GM18502 (cell line): ENCODE data around the gene EVC2.

Experiments used
- ATAC-seq: cut with Tn5 transposase; IDR thresholded peaks from one replicate; pipeline ENCODE4 v1.9.1; 2021; ENCODE audit warnings: mild to moderate bottlenecking; ENCODE audit not compliant: unreplicated experiment, poor library complexity

Gene EVC2

DNA sequence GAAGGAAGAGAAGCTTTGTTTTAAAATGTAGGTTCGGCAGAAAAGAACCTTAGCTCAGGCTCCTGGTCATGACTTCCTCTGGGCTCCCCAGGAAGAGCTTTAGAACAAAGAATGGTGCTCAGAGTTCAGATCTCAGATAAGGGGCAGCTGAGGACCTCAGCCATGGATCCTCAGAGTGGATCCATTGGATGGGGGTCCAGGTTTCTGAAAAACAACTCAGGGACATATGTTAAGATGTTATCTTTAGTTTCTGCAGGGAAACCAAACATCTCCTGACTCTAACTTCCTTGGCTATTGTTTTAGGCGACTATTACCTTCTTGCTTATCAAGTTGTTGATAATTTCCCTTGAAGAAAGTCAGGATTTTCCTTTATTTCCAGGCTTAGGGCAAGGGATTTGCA, 8.0 kb upstream of the EVC2 start:
- ATAC-seq: no peak

DNA sequence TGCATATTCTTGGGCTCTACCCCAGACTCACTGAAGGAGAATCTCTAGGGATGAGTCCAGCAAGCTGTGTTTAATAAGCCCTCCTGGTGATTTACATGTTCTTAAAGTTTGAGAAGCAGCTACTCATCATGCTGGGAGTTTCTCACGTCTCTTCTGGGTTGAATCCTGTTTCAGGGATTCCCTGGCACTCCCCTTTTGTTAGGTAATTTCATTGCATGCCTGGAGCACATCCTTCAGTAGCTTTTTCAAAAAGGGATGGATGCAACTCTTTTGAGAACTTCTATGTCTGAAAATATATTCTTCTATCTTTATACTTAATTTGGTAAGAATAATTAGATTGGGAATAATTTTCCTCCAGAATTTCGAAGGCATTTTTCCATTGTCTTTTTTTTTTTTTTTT, 7.0 kb upstream of the EVC2 start:
- no peak for ATAC-seq

DNA sequence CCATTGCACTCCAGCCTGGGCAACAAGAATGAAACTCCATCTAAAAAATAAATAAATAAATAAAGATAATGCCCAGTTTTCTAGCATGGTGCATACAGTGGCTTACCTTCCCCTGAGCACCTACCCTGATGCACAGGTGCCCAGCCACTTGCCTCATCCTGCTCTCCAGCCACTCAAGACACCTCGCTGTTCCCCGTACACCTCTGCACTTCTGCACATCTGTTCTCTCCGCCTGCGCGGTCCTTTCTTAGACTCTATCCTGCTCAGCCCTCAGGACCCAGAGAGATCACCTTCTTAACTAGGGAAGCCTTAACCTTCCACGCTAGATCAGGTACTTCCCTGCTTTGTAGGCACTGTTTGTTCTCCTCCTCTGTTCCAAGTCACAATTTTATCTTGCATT, 5.5 kb upstream of the EVC2 start:
- no peak for ATAC-seq

DNA sequence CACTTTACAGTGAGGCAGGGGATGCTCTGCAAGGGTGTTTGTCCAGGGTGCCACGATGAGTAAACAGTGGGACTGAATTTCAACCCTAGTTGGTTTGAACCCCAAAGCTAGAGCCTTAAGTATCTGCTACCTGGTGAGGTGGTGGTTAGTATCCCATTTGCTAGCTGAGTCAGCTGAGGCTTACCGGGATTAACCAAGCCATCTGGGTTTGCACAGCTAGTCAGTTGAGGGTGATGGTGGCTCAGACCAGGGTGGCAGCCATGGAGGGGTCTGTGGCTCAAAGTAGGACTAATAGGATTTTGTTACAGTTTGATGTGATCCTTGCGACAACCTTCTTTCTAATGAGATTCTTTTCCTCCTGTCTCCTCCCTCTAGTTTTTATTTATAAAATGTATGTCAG, 4.6 kb upstream of the EVC2 start:
- no peak for ATAC-seq

DNA sequence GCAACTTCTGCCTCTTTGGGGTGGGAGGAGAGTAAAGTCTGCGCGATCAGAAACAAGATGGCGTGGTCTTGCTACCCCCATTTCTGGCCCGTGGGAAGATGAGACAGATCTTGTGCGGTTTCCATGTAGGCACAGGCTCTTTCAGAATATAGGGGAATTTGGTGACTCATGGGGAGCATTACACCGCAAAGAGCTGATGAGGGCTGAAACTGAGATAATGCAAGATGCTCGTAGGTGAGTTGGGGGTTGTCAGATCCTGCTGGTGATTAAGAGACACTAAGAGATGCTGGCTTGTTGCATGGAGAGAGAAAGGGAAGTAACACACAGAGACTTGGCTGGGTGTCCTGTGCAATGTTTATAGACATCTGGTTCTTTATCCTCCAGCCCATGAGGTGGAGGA, 4.2 kb upstream of the EVC2 start:
- ATAC-seq: peak; percentile 52

DNA sequence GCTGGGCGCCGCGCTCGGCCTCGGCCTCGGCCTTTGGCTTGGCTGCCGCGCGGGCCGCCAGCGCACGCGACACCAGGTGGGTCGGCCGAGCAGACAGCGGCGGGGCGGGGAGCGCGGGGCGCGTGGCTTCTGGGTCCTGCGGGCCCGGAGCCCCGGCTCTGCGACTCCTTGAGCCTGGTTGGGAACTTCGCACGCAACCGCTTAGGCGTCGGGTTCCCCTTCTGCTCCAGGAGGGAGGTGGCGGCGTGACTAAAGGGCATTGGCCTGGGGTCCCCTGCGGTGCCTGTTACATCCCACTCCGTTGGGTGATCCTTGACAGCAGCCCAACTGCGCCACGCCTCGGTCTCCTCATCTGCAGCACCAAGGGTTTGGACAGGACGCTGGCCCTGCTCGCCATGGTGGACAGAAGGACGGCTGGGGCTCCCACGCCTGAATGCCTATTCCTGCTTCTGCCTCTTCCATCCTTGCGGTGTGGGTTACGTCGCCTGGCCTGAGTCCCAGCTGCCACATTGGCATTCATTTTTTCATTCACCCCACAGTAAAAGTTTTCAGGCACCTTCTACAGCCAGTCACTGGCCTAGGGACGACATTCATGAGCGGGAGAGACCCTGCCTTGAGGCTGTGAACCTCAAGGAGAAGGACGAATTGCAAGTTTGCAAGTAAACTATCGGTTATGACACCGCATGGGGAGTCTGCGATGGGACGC, 3.3 kb upstream of the EVC2 start:
- no peak for ATAC-seq

DNA sequence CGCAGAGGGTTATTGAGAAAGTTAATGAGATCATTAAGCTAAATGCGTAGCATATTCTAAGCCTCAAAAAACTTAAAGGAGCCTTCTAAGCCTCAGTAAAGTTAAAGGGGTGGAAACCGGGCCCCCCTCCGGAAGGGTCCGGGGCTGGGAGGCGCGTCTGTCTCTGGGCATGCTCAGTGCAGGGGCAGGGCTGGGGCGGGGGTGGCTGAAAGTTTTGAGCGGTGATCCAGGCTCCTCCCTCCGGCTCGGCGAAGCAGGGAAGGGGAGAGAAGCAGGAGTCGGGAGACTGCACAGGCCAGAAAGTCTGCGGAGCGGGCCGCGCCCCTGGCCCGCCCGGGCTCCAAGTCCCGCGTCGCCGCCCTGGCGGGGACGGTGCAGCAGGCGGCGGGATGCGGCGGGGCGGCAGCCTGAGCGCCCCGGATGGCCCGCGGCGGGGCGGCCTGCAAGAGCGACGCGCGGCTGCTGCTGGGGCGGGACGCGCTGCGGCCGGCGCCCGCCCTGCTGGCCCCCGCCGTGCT, 2.7 kb upstream of the EVC2 start, which contains the start of gene EVC:
TSS of gene EVC (plus strand) at position 241 of the 518 bp plus-strand sequence. CDS start at position 421, 180 bp downstream.
- peak; percentile 45 for ATAC-seq

DNA sequence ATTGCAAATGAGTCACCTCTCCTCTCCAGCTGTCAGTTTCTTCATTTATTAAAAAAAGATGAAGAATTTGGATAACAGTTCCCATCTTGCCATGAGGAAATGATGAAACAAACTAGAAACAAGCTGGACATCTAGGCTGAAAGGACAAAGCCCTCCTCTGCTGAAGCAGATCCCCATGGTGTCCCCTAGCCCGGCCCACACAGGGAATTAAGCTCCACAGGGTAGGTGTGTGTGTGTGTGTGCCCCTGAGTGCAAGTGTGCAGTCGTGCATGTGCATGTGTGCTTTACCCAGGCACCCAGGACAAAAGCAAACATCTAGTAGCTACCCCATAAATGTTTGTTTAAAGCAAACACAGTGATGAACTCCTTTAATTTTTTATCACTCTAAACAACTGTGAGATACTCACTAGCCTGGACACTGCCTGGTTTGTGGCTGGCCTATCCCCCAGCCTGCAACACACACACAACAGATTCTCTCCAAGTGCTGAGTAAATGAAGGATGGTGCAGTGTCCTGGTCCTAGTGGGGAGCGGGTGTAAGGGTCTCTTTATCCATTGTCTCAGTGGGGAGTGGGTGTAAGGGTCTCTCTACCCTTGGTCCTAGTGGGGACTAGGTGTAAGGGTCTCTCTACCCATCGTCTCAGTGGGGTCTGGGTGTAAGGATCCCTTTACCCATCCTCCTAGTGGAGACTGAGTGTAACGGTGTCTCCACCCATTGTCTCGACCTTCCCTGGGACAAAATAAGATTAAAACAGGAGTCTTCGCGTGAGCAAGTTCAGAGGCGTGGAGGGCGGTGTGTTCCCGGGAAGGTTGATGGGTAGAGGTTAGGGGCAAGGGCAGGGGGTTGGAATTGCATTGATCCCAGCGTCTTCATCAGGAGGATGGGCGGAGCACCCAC, 2.0 kb upstream of the EVC2 start:
- ATAC-seq: no peak

DNA sequence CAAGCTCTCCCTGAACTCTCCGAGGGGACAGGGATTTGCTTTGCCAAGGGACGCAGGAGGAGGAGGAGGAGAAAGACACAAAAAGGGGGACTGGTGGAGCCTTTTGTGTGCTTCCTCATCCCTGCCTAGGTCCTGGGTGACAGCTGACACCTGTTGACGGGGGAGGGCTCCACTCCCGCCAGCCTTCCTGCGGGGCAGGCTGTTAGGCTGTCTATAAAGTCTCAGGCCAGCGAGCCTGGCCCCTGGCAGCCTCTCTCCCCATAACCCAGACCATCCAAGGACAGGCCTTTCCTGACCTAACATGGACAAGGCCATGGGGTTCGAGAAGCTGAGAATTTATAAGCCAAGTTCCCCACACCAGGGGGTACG, 832 bp upstream of the EVC2 start:
- ATAC-seq: no peak

DNA sequence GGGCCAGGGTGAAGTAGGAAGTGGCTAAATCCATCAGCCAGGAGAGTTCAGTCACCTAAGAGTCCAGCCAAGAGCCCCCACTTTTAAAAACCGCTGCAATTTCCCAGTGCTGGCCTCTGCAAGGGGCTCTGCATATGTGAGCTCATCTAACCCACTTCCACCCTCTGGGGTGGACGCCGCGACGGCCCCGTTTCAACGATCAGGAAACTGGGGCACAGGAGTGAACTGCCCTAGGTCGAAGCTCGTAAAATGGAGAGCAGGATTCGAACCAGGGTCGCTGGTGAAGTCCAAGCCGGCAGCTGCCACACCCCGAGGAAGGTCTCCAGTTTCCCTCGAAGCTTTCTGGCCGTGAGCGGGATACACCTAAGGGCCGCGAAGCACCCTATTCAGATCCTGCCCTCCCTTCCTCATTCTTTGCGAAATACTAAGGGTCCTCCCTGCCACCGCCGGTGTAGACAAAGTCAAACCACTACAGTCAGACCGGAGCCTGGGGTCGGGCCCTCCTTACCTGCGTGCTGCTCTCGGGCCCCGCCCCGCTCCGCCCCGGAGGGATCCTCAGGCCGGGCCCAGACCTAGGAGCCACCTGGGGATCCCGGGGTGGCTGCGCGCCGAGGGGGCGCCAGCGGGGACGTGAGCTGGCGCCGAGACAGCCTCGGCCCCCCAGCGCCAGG, 446 bp downstream of the EVC2 start:
- ATAC-seq: peak; percentile 33

DNA sequence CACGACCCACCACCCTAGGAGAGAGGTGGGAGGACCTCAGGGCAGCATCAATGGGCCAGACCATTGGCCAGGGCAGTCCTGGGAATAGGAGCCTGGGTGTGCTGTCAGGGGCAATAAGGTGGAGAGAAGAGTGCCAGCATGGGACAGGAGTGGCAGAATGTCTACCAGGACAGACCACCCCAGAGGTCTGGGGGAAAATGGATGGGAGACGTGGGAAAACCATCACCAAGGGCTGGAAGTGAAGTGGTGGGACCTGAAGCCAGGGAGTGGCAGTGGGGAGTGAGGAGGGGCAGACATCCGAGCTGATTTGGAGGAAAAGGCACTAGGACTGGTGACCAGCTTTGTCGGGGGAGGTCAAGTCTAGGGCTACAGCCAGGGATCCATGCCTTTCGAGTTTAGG, 993 bp downstream of the EVC2 start:
- no peak for ATAC-seq

DNA sequence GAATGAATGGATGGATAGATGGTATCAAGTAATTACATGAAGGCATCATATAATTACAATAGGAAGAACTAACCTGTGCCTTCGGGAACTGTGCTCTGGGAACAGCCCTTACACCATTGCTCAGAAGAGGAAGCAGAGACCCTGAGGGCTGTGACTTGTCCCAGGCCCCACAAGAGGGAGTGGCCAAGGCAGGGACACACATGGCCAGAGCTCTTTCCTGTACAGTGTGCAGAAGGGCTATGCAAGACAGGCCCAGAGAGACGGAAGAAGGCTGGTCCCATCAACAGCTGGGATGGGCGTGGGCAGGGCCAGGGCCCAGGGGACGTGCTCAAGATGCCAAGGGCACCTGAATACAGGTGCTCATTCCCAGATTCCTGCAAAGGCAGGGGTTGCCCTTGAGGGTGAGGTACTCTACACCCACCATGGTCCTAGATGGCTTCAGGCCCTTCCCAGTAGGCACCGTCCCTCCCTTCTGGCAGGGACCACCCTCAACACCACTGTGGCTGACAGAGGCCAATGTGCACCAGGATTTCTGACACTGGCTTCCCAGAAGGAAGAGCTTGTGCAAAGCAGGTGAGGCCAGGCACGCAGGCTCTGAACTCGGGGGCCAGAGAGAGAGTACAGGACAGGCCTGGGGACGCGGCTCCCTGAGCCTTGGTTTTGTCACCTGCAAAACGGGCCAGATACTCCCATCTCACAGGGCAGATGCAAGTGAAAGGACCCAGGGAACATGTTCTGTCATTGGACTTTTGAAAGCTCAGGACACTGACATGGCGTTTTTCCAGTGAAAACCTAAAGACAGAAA, 1.7 kb downstream of the EVC2 start:
- ATAC-seq: no peak

DNA sequence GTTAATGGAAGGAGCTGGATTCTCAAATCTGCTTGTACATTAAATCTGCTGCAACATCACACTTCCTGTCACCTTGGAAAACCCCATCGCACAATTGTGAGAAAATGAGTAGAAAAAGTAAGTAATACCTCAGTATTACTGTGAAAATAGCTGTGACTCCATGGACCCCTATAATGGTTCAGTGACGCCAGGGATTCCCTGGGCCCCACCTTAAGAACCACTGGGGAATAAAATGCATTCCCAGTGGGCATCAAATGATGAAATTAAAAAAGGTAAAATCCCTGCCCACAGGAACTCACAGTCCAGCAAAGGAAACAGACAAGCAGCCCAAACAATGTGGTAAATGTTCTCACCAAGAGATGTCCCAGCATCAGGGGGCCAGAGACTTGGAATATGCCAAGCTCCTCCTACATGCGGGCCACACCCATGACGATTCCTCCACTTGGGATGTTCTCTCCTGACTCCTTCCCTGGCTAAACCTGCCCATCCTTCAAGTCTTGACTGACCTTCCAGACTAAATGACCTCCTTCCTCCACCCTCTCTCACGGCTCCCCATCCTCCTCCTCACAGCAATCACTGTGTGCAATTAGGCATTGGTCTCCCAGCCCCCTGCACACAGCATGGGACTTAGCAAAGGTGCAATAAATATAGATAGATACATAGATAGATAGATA, 2.6 kb downstream of the EVC2 start:
- ATAC-seq: no peak

DNA sequence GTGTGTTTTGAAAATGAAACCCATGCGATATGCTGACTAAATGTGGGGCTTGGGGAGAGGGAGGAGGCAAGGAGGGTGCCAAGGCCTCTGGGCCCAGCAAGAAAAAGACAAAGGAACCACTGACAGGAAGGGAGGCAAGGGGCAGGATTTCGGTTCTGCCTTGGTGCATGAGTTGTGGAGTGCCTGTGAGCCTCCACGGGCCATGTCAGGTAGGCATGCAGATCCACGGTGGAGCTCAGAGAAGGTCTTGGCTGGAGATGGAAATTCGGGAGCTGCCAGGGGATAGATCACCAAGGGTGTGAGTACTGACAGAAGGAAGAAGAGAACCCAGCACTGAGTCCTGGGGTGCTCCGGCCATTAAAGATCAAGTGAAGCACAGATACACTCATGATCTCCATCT, 4.1 kb downstream of the EVC2 start:
- no peak for ATAC-seq

DNA sequence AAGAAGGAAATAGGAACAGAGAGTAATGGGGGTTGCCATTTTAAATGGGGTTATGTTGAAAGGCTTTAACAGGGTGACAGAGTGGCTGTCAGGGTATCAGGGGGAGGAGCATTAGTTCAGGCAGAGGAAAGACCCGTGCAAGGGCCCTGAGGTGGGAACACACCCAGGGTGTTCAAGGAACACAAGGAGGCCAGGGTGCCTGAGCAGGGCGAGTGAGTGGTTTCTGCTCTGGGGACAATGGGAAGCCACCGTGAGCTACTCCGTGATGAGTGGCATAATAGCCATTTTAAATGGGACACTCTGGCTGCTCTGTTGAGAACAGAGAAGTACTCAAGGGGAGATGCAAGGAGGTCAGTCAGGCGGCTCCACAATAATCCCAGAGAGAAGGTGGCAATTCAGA, 4.5 kb downstream of the EVC2 start:
- no peak for ATAC-seq

DNA sequence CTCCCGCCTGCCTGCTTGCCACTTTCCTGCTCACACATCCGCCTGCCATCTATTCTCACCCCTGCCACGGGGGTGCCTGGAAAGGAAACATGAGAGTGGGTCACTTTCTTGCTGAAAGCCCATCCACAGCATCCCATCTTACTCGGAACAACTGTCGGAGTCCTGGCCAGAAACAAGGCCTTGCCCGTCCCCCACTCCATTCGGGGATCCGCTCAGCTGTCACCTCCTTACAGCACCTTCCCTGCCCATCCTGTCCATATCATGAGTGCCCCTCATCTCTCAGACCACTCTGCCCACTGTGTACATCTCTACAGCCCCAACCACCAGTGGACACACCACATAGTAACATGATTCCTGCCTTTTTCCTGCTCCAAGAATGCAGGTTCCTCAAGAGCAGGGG, 6.4 kb downstream of the EVC2 start:
- no peak for ATAC-seq

DNA sequence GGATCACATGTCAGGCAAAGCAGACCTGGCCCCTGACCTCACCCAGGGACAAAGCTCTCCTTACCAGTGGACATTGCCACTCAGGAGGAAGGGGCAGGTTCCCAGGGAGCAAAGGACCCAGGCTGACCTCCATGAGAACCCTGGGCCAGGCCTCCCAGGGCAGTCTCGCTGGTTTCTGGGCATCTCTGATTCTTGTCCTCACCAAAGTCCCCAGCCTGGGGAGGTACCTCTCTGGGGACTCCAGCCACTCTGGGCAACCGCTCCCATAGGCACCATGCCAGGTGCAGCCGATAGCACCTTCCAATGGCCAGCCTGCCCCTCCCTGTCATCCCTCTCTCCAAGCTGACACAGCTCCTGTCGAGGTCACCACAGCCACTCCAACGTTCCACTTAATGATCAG, 7.9 kb downstream of the EVC2 start:
- ATAC-seq: no peak

DNA sequence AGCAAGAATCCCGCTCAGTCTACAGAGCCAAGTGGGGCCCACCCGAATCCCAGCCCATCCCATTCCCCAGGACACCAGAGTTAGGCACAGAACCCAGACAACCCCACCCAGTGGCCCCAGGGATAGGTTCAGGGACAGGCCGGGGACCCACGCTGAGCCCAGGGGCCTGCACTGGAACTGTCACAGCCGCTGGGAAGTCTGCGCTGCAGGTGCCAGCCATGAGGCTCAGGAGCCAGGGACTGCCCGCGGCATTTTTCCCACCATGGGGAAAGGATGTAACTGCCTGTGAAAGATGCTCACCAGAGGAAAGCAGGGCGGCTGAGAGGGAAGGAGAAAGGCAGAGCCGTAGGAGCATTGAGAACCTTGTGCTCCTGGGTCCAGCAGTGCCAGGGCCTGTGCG, 12.0 kb downstream of the EVC2 start:
- ATAC-seq: no peak

DNA sequence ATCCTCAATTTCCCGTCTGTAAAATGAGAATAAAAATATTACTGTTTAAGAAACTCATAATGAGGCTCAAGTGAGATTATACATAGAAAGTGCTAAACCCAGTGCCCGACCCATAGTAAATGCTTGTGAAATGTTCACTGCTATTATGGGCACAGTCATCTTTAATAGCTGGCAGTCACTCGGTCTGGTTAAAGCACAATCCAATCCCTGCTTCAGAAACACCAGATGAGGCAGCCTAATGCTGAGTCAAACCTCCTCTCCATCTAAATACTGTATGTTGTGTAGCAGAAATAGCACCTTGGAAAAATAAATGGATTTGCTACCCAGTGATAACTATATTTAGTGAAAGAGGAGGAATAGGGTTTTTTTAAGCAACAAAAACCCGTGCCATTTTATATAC, 14.5 kb downstream of the EVC2 start:
- ATAC-seq: no peak
